ENCODE results near the gene ABLIM3.

GRCh38 chr5:149309354-149309753 lies 168.1 kb downstream of the ABLIM3 start:
- TF ChIP-seq YY1 (IDR thresholded peaks at IDR 0.05; ENCODE audit: insufficient read depth, insufficient read length) (no peak), ZNF274 (IDR thresholded peaks at IDR 0.05; ENCODE audit: low read depth, low read length) (no peak), SUZ12 (IDR thresholded peaks at IDR 0.05; ENCODE audit: extremely low read depth, insufficient read depth, insufficient read length) (no peak)
